Activated B cell treated with CpG ODN at 0.5 μM for 24 hours (primary cell): ENCODE results near the gene ARL2. TPM values are rescaled to one million over a fixed set of nuclear protein-coding genes. Genes with fewer than 3 reads are reported as not detected.

ENCODE experiments used
- ATAC-seq: fragments of 200-7000 bp; cut with Tn5 transposase; one replicate; pipeline ENCODE4 v1.10.0; 2021; ENCODE audit warnings: low read depth, mild to moderate bottlenecking, moderate library complexity
- CTCF ChIA-PET: fragments of 350-600 bp; sonication (Branson Sonifier 250); formaldehyde crosslinking; loops from one replicate; lab custom pipeline; 2021; ENCODE audit warnings: antibody characterized with exemption; lab: Charles Lee
- POLR2A ChIA-PET: fragments of 350-600 bp; sonication (Branson Sonifier 250); formaldehyde crosslinking; loops from one replicate; lab custom pipeline; 2021; ENCODE audit warnings: antibody characterized with exemption; lab: Charles Lee
- DNase-seq: peaks from one replicate; pipeline ENCODE4 v3.0.0; 2022
- H3K27ac Mint-ChIP-seq: one replicate; pipeline ENCODE4 v1.8.0; 2020; ENCODE audit warnings: mixed read lengths
- H3K27me3 Mint-ChIP-seq: one replicate; pipeline ENCODE4 v1.8.0; 2021; ENCODE audit warnings: mixed read lengths
- H3K36me3 Mint-ChIP-seq: one replicate; pipeline ENCODE4 v1.8.0; 2021; ENCODE audit warnings: low read depth, mixed read lengths
- H3K4me1 Mint-ChIP-seq: one replicate; pipeline ENCODE4 v1.8.0; 2021; ENCODE audit warnings: mixed read lengths
- H3K4me3 Mint-ChIP-seq: one replicate; pipeline ENCODE4 v1.8.0; 2020; ENCODE audit warnings: mild to moderate bottlenecking, mixed read lengths
- H3K9me3 Mint-ChIP-seq: one replicate; pipeline ENCODE4 v1.8.0; 2020; ENCODE audit warnings: mixed read lengths
- CTCF ChIP-seq: fragments of 200-600 bp; IDR thresholded peaks from one replicate; pipeline ENCODE4 v1.8.0; 2022; ENCODE audit warnings: antibody characterized with exemption, mild to moderate bottlenecking
- intact Hi-C: fragments of 100-400 bp; cut with micrococcal nuclease; formaldehyde crosslinking; loops from one replicate; pipeline ENCODE4 v1.15.1; 2024
- total RNA-seq: library from RNA; stranded (reverse); gene quantifications from 2 replicates; pipeline ENCODE4 v1.2.3, GENCODE V29; 2022

Gene ARL2
- total RNA-seq, 1 donor from 2014 or later, result 65.6 TPM

GRCh38 chr11:65063532-65063931 lies 49.6 kb downstream of the ARL2 start:
- intact Hi-C loops, result no loop called here
- Mint-ChIP-seq H3K4me3 (no peak overlapping the region), H3K36me3 (no peaks in the 10 kb centered on the region), H3K9me3 (no peaks in the 10 kb centered on the region), H3K4me1 (no peaks in the 10 kb centered on the region), H3K27ac (no peak overlapping the region), H3K27me3 (peaks cover 1% of the 10 kb centered on the region)
- DNase-seq (no peak), ATAC-seq (no peak)
- ChIA-PET POLR2A (interaction anchor here (0.6 kb wide), 1 partner anchor 240 kb away, joined by 5 read pairs; no protein-coding TSS in a partner anchor), CTCF (interaction anchor here (0.6 kb wide), 1 partner anchor 35 kb away, joined by 4 read pairs; no protein-coding TSS in a partner anchor)
- TF ChIP-seq CTCF, result no peak

- DNase-seq (no peak), ATAC-seq (no peak)
- Mint-ChIP-seq H3K27ac (no peak overlapping the region), H3K4me1 (no peaks in the 10 kb centered on the region), H3K4me3 (no peak overlapping the region), H3K27me3 (peaks cover 1% of the 10 kb centered on the region), H3K36me3 (no peaks in the 10 kb centered on the region), H3K9me3 (no peaks in the 10 kb centered on the region)
- POLR2A ChIA-PET, result no interaction called here
- CTCF ChIA-PET, result no interaction called here
- intact Hi-C loops, result no loop called here
- no peak for TF ChIP-seq CTCF
Observed at GRCh38 chr11:65064847-65065240, 50.9 kb downstream of the ARL2 start.

- Mint-ChIP-seq H3K27me3 (peaks cover 1% of the 10 kb centered on the region), H3K4me1 (no peaks in the 10 kb centered on the region), H3K27ac (no peak overlapping the region), H3K9me3 (no peaks in the 10 kb centered on the region), H3K36me3 (no peaks in the 10 kb centered on the region), H3K4me3 (no peak overlapping the region)
- intact Hi-C loops, result no loop called here
- DNase-seq (no peak), ATAC-seq (no peak)
- POLR2A ChIA-PET, result no interaction called here
- no peak for TF ChIP-seq CTCF
- CTCF ChIA-PET, result no interaction called here
Observed at GRCh38 chr11:65065851-65066250, 51.9 kb downstream of the ARL2 start.

GRCh38 chr11:65066315-65066714 lies 52.4 kb downstream of the ARL2 start:
- H3K36me3 Mint-ChIP-seq, result no peaks in the 10 kb centered on the region
- ATAC-seq (no peak), DNase-seq (no peak)
- TF ChIP-seq CTCF, result no peak
- no peaks in the 10 kb centered on the region for H3K4me1 Mint-ChIP-seq
- no peaks in the 10 kb centered on the region for H3K9me3 Mint-ChIP-seq
- POLR2A ChIA-PET, result no interaction called here
- no peak overlapping the region for H3K4me3 Mint-ChIP-seq
- no peaks in the 10 kb centered on the region for H3K27me3 Mint-ChIP-seq
- intact Hi-C loops, result no loop called here
- CTCF ChIA-PET, result no interaction called here
- H3K27ac Mint-ChIP-seq, result no peak overlapping the region

- intact Hi-C loops, result no loop called here
- POLR2A ChIA-PET, result no interaction called here
- DNase-seq, result no peak
Observed at GRCh38 chr11:65066805-65067291, 52.9 kb downstream of the ARL2 start.

More at GRCh38 chr11:65066805-65067291, 52.9 kb downstream of the ARL2 start:
- Mint-ChIP-seq H3K9me3 (no peaks in the 10 kb centered on the region), H3K27me3 (no peaks in the 10 kb centered on the region), H3K4me1 (peaks cover under 1% of the 10 kb centered on the region), H3K27ac (no peak overlapping the region), H3K4me3 (no peak overlapping the region), H3K36me3 (no peaks in the 10 kb centered on the region)
- no peak for TF ChIP-seq CTCF
- CTCF ChIA-PET, result no interaction called here
- ATAC-seq, result no peak
